Nucleus accumbens (tissue), 56 donors: ENCODE measurements around the gene MMRN2.
A peak's percentile ranks its signal among the peaks of the same experiment; 100 is the strongest.
"Not testable (repeated sequence)": the region's sequence is repeated elsewhere in the genome, so short reads cannot be mapped to it uniquely, and the experiment has no call there.

Experiments
- DNase-seq, 56 donors: peaks; one replicate each; lab custom pipeline; 2025; lab: John Stamatoyannopoulos, UW

Gene MMRN2

GRCh38 chr10:86958116-86958900 lies 893 bp upstream of the MMRN2 start, which contains the start of gene SNCG:
SNCG (plus strand) TSS chr10:86958599; CDS start chr10:86958698, 99 bp downstream.
- peak in 9 of 56 donors; percentile 16 to 52 (median 27) for DNase-seq

- no peak for DNase-seq
These were observed 467 bp downstream of the MMRN2 start for GRCh38 chr10:86956848-86957448.

- DNase-seq: no peak
These were observed 1.1 kb downstream of the MMRN2 start for GRCh38 chr10:86956195-86956847.

DNA sequence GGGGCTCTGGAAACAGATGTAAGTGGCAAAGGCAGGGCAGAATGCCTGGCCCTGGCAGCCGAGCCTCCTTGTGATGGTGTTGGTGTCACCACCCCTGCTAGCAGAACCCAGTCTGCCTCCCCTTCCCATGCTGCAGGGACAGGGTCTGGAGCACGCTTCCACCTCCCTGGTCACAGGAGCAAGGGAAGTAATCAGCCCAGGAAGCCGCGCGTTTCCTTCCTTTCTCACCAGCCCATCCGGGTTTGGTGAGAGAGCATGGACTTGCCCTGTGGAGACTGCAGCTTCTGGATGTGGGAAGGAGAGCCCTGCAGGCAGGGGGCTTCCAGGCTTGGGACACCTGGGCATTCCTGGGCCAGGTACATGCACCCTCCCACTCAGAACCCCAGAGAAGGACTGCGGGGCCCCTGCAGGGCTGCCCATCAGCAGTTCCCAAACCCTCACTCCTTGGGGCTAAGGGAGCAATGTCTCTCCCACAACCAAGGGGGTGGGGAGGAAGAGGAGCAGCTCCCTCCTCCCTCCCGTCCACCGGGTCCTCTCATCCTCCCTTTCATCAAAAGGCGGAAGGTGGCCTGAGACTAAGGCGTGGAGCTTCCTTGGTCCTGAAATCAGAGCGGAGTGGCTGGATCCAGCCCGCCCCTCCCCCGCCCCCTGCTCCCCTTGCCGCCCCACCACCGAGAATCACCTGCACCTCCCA lies 1.8 kb downstream of the MMRN2 start:
- DNase-seq: no peak

DNA sequence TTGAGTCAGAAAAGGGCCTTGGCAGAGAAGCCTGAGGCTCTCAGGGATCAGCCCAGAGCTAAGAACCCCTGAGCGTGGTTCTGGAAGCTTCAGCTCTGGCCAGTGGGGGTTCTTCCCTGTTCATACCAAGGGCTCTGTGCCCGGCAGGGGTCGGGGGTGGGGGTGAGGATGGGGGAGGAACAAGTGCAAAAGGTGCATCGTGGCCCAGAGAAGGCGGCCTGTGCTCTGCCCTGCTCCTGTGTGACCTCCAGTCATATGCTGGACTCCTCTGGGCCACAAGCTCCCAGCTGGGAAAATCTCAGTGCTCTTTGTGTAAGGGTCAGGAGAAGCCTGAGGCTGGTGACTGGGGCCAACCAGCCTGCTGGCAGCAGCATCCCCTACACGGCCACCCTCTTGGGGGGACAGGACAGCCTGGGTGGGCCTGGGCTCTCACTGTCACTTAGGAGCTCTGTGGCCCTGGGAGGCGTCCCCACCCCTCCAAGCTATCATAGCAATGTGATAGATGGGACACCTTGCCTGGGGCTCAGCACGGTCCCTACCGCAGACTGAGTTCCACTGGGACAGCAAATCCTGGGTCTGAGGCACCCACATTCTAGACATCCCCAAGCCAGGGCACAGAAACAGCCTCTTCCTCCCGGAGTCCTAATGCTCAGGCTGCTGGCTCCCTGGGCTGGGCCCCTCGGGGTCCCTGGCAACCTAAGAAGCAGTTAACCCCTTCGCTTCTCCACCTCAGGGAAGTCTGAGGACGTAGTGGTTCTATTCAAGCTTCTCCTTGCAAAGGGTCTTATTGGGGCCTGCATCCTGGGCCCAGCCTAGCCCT lies 2.5 kb downstream of the MMRN2 start:
- no peak for DNase-seq

GRCh38 chr10:86953747-86954680 lies 3.4 kb downstream of the MMRN2 start:
- DNase-seq: peak in 25 of 56 donors; percentile 22 to 66 (median 41)

DNA sequence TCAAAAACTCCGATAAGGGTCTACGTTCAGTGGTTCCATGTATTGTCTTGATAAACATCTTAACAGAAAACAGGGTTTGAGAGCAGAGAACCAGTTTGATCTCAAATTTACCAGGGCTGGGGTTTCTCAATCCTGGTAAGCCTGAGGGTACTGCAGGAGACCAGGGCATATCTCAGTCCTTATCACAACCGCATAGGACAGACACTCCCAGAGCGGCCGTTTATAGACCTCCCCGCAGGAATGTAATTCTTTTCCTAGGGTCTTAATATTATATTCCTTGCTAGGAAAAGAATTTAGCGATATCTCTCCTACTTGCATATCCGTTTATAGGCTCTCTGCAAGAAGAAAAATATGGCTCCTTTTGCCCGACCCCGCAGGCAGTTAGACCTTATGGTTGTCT lies 4.7 kb downstream of the MMRN2 start:
- not testable (repeated sequence) for DNase-seq

DNA sequence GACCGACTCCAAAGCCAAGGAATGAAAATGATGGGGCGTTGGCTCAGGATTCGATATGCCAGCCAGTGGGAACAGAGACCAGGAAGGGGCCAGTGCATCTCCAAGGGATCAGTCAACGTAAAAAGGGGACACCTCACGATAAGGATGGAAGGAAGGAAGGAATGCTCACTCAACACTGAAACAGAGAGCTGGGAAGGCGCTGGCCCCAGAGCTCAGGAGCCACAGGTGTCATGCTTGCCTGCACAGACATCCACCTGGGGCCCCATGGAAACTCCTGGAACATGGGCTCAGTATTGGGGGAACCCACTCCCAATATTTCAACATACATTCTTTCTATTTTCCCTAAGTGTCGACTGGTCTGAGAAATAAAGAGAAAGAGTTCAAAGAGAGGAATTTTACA lies 5.3 kb downstream of the MMRN2 start:
- DNase-seq: no peak

DNA sequence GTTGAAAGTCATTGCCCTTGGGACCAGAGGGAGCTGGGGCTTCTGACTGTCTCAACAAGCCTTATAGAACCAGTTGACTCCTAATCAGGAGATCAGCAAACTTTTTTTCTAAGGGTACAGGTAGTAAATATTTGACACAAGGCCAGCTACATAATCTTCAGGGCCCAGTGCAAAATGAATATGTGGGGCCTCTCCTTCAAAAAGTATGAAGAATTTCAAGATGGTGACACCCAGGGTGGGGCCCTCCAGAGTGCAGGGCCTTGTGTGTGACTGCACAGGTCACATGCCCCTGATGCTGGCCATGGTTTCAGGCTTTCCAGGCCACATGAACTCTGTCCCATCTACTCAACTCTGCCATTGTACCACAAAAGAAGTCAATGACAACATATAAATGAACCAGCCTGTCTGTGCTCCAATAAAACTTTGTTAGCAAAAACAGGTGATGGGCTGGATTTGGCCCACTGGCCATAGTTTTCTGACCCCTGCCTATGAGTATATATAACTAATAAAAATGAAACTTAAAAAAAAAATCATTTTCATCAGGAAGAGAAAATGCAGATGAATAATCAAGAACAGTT lies 6.1 kb downstream of the MMRN2 start:
- no peak for DNase-seq

DNA sequence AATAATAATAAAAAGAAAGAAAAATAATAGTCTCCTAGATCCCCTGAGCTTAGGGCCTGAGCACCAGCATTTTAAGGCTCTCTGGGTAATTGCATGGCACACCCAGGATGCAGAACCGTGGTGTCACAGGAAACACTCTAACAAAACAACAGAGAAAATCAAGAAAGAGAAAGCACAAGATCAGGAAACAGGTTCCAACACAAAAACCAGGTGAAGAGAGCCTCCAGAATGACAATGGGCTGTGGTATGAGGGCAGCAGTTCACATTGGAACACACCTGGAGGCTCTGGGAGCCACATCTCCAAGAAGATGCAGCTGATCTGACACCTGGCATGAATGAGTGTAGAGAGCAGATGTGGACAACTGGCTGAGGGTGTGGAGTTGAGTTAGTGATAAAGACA lies 7.1 kb downstream of the MMRN2 start:
- DNase-seq: no peak

DNA sequence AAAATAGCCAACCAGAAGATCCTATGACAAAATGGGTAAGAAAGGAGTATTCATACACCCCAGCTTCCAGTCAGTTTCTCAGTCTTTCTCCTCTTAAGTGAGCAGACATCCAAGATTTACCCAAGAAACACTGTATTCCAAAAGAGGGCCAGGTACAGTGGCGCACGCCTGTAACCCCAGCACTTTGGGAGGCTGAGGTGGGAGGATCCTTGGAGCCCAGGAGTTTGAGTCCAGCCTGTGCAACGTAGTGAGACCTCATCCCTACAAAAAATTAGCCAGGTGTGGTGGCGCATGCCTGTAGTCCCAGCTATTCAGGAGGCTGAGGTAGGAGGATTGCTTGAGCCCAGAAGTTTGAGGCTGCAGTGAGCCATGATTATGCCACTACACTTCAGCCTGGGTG lies 9.6 kb downstream of the MMRN2 start:
- DNase-seq: not testable (repeated sequence)

- DNase-seq: peak in 5 of 56 donors; percentile 11 to 49 (median 36)
These were observed 10.9 kb downstream of the MMRN2 start for GRCh38 chr10:86946213-86947155.

DNA sequence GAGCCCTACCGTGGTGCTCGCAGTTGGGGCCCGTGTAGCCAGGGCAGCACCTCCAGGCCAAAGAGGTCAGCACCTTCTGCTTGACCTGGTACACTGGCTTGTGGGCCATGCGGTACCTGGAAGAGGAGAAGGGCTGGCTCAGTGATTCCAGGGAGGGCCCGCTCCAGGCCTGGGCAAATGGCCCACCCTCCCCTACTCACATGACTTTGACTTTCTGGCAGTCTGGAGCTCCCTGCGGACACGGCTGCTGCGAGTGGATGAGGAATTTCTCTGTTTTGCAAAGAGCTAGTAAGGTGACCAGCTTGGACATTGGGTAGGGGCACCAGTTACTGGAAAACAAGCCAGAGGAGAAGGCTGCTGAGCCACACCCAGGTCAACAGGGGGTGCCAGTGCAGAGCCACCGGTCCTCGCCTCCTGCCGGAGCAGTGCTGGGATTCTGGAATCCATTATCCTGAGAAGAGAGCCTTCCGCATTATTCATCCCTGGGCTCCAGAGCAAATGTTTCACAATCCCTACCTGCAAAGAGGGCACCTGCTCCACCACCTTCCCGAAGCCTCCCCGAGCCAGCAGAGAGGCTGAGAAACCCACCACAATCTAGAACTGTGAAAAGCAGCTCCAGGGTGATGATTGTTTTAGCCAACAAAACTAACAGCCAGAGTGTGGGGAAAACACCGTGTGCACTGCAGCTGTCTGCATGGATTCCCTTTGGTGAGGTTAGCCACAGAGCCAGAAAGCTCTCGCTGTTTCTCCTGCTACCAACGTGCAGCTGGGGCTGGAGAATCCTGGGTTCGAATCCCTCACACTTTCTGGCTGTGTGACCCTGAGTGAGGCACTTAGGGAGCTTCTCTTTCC lies 11.8 kb downstream of the MMRN2 start:
- DNase-seq: peak in 3 of 56 donors; percentile 18 to 48 (median 24)

GRCh38 chr10:86944907-86945306 lies 12.5 kb downstream of the MMRN2 start:
- DNase-seq: no peak

DNA sequence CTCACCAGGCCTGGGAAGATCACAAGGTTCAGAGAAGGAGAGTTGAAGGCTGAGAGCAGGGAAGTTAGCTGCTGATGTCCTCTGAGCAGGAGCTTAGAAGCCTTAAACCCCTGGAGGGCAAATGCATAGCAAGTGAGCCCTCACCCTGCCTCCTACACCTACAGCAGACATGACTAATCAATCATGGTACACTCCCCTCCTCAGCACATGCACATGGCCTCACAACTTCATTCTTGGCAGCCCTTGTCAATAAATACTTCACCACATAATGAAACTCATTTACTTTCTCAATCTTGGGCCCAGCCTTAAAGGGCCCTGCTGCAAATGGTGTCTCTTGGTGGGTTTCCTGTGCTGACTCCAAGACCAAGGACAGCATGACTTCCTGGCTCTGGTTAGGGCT lies 12.9 kb downstream of the MMRN2 start:
- no peak for DNase-seq

DNA sequence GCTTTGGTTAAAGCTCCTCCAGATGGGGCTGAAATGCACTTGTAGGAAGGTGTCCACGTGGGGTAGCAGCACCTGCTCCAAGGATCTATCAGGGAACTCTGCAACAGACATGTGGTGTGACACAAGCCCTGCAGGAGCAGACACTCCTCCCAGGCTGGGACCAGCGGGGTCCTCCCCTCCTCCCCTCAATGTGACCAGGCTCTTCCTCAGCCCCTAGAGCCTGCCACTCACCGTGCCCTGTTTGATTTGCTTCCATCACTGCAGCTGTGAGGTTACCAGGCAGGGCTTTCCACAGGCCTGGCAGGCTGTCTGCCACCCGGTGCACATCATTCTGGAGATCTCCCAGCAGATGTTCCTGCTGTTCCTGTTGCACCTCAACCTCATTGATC lies 13.4 kb downstream of the MMRN2 start:
- no peak for DNase-seq
